ENCODE data around the gene GYS2.

DNA sequence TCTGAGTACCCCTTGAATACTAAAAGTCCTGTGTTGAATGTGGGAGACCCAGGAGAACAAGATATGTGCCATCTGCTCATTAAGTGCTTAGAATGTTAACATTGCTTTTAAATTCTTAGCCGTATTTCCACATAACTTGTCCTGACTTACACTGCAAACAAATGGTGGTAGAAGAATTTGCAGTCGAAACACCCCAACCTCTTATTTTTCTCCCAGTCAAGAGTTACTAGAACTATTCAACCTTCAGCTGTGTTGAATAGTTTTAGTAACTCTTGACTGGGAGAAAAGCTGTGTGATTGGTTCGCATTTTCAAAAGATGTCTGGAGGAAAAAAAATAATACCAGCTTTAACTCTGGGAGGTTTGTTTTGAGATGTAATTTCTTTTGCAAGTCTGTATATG is 86.2 kb downstream of the GYS2 start:
- TF ChIP-seq, protein P1, sequence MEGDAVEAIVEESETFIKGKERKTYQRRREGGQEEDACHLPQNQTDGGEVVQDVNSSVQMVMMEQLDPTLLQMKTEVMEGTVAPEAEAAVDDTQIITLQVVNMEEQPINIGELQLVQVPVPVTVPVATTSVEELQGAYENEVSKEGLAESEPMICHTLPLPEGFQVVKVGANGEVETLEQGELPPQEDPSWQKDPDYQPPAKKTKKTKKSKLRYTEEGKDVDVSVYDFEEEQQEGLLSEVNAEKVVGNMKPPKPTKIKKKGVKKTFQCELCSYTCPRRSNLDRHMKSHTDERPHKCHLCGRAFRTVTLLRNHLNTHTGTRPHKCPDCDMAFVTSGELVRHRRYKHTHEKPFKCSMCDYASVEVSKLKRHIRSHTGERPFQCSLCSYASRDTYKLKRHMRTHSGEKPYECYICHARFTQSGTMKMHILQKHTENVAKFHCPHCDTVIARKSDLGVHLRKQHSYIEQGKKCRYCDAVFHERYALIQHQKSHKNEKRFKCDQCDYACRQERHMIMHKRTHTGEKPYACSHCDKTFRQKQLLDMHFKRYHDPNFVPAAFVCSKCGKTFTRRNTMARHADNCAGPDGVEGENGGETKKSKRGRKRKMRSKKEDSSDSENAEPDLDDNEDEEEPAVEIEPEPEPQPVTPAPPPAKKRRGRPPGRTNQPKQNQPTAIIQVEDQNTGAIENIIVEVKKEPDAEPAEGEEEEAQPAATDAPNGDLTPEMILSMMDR (IDR thresholded peaks at IDR 0.05) = no peak
- no peak for TF ChIP-seq POLR2A (IDR thresholded peaks at IDR 0.05)

Data from thyroid gland (tissue), 4 donors.